HG02973 (cell line): ENCODE results near the gene LRRC7.
A peak's percentile ranks its signal among the peaks of the same experiment; 100 is the strongest.
"Not testable (repeated sequence)": the region's sequence is repeated elsewhere in the genome, so short reads cannot be mapped to it uniquely, and the experiment has no call there.

Experiments used
- ATAC-seq: cut with Tn5 transposase; IDR thresholded peaks from one replicate; pipeline ENCODE4 v1.9.1; 2021; ENCODE audit warnings: moderate library complexity; ENCODE audit not compliant: unreplicated experiment

Gene LRRC7

GRCh38 chr1:69691179-69691578 is 123.5 kb downstream of the LRRC7 start:
- ATAC-seq, result no peak

- ATAC-seq, result no peak
Measured at GRCh38 chr1:69693921-69694675, 126.4 kb downstream of the LRRC7 start.

- no peak for ATAC-seq
Measured at GRCh38 chr1:69697340-69697739, 129.6 kb downstream of the LRRC7 start.

- ATAC-seq, result no peak
Measured at GRCh38 chr1:69700770-69701169, 133.0 kb downstream of the LRRC7 start.

GRCh38 chr1:69702085-69702484 is 134.4 kb downstream of the LRRC7 start:
- ATAC-seq, result no peak

GRCh38 chr1:69706473-69706872 is 138.8 kb downstream of the LRRC7 start:
- ATAC-seq, result no peak

GRCh38 chr1:69707103-69707502 is 139.4 kb downstream of the LRRC7 start:
- ATAC-seq, result no peak

GRCh38 chr1:69710484-69711189 is 142.9 kb downstream of the LRRC7 start:
- ATAC-seq, result no peak

GRCh38 chr1:69711190-69711930 is 143.6 kb downstream of the LRRC7 start:
- no peak for ATAC-seq

GRCh38 chr1:69717834-69718233 is 150.1 kb downstream of the LRRC7 start:
- not testable (repeated sequence) for ATAC-seq

- ATAC-seq, result no peak
Measured at GRCh38 chr1:69728206-69728605, 160.5 kb downstream of the LRRC7 start.

GRCh38 chr1:69733061-69733460 is 165.3 kb downstream of the LRRC7 start:
- no peak for ATAC-seq

GRCh38 chr1:69737527-69738185 is 169.9 kb downstream of the LRRC7 start:
- ATAC-seq, result peak; percentile 88

GRCh38 chr1:69738458-69739250 is 170.9 kb downstream of the LRRC7 start:
- no peak for ATAC-seq

- no peak for ATAC-seq
Measured at GRCh38 chr1:69739251-69739605, 171.5 kb downstream of the LRRC7 start.

- ATAC-seq, result no peak
Measured at GRCh38 chr1:69743146-69743545, 175.4 kb downstream of the LRRC7 start.

- ATAC-seq, result no peak
Measured at GRCh38 chr1:69744381-69744780, 176.7 kb downstream of the LRRC7 start.

GRCh38 chr1:69747207-69747606 is 179.5 kb downstream of the LRRC7 start:
- no peak for ATAC-seq

- no peak for ATAC-seq
Measured at GRCh38 chr1:69750638-69751037, 182.9 kb downstream of the LRRC7 start.

GRCh38 chr1:69752831-69753230 is 185.1 kb downstream of the LRRC7 start:
- no peak for ATAC-seq

GRCh38 chr1:69754521-69754920 is 186.8 kb downstream of the LRRC7 start:
- ATAC-seq, result no peak
